Right atrium auricular region (tissue), 2 donors: ENCODE results near the gene ZNF148. TPM values are rescaled to one million over a fixed set of nuclear protein-coding genes. Genes with fewer than 3 reads are reported as not detected.

Experiments used
- DNase-seq: peaks from one replicate; pipeline ENCODE4 v3.0.0-alpha.2; 2019; ENCODE audit warnings: low spot score
- H3K27ac ChIP-seq, 2 donors: fragments of 200-600 bp; sonication (generic); 1 replicate in 1 of 2; 2 replicates in 1 of 2; pipeline ENCODE4 v1.5.1; 2016 to 2019
- H3K27me3 ChIP-seq, 2 donors: fragments of 200-600 bp; sonication (generic); one replicate each; pipeline versions ENCODE4 v1.5.1 to v1.6.0; 2017 to 2019
- H3K36me3 ChIP-seq: fragments of 200-600 bp; sonication (generic); one replicate; pipeline ENCODE4 v1.5.1; 2016
- H3K4me1 ChIP-seq, 2 donors: fragments of 200-600 bp; sonication (generic); one replicate each; pipeline versions ENCODE4 v1.5.1 to v1.6.0; 2017 to 2019
- H3K4me3 ChIP-seq, 2 donors: fragments of 200-600 bp; sonication (generic); 1 replicate in 1 of 2; 2 replicates in 1 of 2; pipeline ENCODE4 v1.5.1; 2017 to 2019; ENCODE audit warnings: mild to moderate bottlenecking in 1 of 2, moderate library complexity in 1 of 2
- H3K9me3 ChIP-seq, 2 donors: fragments of 200-600 bp; sonication (generic); one replicate each; pipeline ENCODE4 v1.5.1; 2019
- total RNA-seq, 2 donors: library from RNA; depleted of rRNA; stranded (reverse); fragments of >200 nt; gene quantifications; one replicate each; pipeline ENCODE4 v1.1.0, GENCODE V29; 2016
- TF ChIP-seq, protein P1 (sequence below), 2 donors: fragments of 200-600 bp; sonication (generic); IDR thresholded peaks; one replicate each; pipeline ENCODE4 v1.5.1; 2019; ENCODE audit warnings: antibody characterized with exemption in 2 of 2

The ZNF148 gene
- total RNA-seq, 2 donors from 2014 or later, result 21.3 to 24.3 TPM

DNA sequence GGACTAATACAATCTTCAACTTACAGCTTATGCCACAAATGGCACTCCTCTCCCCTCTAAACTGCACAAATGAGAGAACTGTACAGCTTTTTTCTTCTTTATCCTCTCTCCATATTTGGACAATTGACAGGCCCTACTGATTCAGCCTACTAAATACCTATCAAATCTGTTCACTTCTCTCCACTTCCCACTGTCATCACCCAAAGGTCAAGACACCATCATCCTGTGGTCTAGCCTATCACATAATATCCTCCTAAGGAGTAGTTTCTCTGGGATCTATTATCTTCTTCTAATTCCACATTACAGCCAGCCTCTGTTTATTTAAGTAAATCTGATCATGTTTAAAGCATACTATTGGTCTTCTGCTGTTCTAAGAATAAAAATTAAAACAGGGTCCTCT lies 129.6 kb downstream of the ZNF148 start:
- TF ChIP-seq, protein P1, sequence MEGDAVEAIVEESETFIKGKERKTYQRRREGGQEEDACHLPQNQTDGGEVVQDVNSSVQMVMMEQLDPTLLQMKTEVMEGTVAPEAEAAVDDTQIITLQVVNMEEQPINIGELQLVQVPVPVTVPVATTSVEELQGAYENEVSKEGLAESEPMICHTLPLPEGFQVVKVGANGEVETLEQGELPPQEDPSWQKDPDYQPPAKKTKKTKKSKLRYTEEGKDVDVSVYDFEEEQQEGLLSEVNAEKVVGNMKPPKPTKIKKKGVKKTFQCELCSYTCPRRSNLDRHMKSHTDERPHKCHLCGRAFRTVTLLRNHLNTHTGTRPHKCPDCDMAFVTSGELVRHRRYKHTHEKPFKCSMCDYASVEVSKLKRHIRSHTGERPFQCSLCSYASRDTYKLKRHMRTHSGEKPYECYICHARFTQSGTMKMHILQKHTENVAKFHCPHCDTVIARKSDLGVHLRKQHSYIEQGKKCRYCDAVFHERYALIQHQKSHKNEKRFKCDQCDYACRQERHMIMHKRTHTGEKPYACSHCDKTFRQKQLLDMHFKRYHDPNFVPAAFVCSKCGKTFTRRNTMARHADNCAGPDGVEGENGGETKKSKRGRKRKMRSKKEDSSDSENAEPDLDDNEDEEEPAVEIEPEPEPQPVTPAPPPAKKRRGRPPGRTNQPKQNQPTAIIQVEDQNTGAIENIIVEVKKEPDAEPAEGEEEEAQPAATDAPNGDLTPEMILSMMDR (IDR thresholded peaks at IDR 0.05), result no peak
- no peak for DNase-seq
- no peak overlapping the region for H3K27ac ChIP-seq
- H3K9me3 ChIP-seq, result no peaks in the 10 kb centered on the region
- H3K4me1 ChIP-seq, result no peaks in the 10 kb centered on the region
- H3K36me3 ChIP-seq, result no peaks in the 10 kb centered on the region
- no peaks in the 10 kb centered on the region for H3K27me3 ChIP-seq
- no peak overlapping the region for H3K4me3 ChIP-seq

DNA sequence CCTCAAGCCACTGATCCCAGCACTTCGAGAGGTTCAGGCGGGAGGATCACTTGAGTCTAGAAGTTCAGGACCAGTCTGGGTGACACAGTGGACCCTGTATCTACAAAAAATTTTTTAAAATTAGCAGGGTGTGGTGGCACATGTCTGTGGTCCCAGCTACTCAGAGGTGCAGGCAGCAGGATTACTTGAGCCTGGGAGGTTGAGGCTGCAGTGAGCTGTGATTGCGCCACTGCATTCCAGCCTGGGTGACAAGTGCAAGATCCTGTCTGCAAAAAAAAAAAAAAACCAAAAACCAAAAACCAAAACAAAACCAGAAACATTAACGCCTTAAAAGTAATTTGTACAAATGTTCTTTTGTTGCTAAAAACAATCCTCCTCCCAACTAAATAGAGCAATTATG lies 134.6 kb downstream of the ZNF148 start:
- no peak overlapping the region for H3K27ac ChIP-seq
- H3K4me3 ChIP-seq, result no peak overlapping the region
- no peaks in the 10 kb centered on the region for H3K27me3 ChIP-seq
- no peak for DNase-seq
- no peaks in the 10 kb centered on the region for H3K4me1 ChIP-seq
- H3K9me3 ChIP-seq, result no peaks in the 10 kb centered on the region
- TF ChIP-seq, protein P1 (IDR thresholded peaks at IDR 0.05), result no peak
- no peaks in the 10 kb centered on the region for H3K36me3 ChIP-seq

DNA sequence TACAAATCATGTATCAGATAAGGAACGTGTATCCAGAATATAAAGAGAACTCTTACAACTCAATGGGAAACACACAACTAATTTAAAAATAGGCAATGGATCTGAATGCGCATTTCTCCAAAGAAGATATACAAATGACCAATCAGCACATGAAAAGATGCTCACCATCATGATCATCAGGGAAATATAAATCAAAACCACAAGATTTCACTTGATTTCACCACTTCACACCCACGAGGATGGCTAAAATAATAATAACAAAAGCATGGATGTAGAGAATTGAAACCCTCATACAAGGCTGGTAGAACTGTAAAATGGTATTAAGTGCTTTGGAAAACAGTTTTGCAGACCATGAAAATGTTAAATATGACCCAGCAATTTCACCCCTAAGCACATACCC lies 135.9 kb downstream of the ZNF148 start:
- Histone ChIP-seq H3K36me3 (no peaks in the 10 kb centered on the region), H3K27me3 (no peaks in the 10 kb centered on the region), H3K4me3 (no peak overlapping the region), H3K9me3 (no peaks in the 10 kb centered on the region), H3K4me1 (no peaks in the 10 kb centered on the region), H3K27ac (no peak overlapping the region)
- TF ChIP-seq, protein P1 (IDR thresholded peaks at IDR 0.05), result no peak
- no peak for DNase-seq

DNA sequence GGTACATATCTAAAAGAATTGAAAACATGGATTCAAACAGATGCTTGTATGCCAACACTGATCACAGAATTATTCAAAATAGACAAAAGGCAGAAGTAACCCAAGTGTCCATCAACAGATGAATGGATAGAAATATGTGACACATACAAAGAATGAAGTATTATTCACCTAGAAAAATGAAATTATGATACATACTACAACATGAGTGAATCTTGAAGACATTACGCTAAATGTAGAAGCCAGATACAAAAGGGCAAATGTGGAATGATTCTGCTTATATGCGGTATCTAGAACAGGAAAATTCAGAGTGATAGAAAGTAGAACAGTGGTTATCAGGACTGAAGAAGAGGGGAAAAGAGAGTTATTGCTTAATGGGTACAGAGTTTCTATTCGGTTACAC lies 136.4 kb downstream of the ZNF148 start:
- H3K4me1 ChIP-seq, result no peaks in the 10 kb centered on the region
- H3K36me3 ChIP-seq, result peaks cover under 1% of the 10 kb centered on the region
- H3K9me3 ChIP-seq, result no peaks in the 10 kb centered on the region
- DNase-seq, result no peak
- H3K27me3 ChIP-seq, result no peaks in the 10 kb centered on the region
- TF ChIP-seq, protein P1 (IDR thresholded peaks at IDR 0.05), result no peak
- no peak overlapping the region for H3K27ac ChIP-seq
- no peak overlapping the region for H3K4me3 ChIP-seq

DNA sequence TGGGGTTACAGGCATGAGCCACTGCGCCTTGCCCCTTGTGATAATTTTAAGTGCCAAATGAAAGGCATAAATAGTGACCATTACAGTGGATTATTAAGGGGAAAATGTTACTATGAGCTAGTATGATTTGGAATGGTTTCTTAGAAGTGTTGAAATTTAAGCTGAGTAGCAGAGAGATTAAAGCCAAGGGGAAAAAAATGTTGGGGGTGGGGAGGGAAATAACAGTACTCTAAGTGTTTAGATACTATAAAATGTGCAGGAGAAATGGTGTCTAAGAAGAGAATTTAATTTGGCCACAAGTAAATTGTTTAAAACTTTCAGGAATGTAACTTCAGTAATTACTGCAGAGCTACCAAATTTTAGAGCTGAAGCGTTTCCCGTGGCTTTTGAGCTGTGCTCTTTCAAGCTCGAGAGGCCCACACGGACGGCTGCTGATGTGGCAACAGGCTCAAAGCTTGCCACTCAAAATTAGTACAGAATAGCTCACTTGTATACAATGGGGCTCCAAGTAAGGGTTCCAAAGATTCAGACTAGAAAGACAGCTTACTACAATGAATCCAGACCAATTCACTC lies 138.7 kb downstream of the ZNF148 start:
- Histone ChIP-seq H3K4me1 (no peaks in the 10 kb centered on the region), H3K27me3 (no peaks in the 10 kb centered on the region), H3K9me3 (no peaks in the 10 kb centered on the region), H3K4me3 (no peak overlapping the region), H3K36me3 (peaks cover 18% of the 10 kb centered on the region), H3K27ac (no peak overlapping the region)
- TF ChIP-seq, protein P1 (IDR thresholded peaks at IDR 0.05), result no peak
- no peak for DNase-seq

DNA sequence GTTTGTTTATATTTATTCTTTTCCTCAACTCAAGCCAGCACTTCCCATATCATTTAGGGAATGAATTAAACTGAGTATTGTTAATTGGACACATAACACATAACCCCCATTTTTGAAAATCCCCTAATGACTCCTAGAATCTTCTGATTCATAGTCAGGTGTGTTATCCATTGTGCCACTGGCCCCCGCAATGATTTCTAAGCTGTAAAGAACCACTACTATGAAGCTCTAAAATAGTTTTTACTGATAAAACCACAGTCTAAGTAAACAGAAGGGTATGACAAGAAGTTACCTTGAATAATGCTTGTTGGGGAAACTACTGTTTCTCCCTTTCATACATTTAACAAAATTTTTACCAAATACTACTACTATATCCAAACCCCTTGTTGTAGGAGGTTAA lies 140.3 kb downstream of the ZNF148 start:
- Histone ChIP-seq H3K4me3 (no peak overlapping the region), H3K27me3 (no peaks in the 10 kb centered on the region), H3K36me3 (peaks cover 18% of the 10 kb centered on the region), H3K9me3 (no peaks in the 10 kb centered on the region), H3K4me1 (no peaks in the 10 kb centered on the region), H3K27ac (no peak overlapping the region)
- TF ChIP-seq, protein P1 (IDR thresholded peaks at IDR 0.05), result no peak
- no peak for DNase-seq
